ENCODE data around the gene EEF2K. TPM values are rescaled to one million over a fixed set of nuclear protein-coding genes. Genes with fewer than 3 reads are reported as not detected.

The EEF2K gene
- total RNA-seq, 1 donor from 2014 or later = 22.1 TPM

DNA sequence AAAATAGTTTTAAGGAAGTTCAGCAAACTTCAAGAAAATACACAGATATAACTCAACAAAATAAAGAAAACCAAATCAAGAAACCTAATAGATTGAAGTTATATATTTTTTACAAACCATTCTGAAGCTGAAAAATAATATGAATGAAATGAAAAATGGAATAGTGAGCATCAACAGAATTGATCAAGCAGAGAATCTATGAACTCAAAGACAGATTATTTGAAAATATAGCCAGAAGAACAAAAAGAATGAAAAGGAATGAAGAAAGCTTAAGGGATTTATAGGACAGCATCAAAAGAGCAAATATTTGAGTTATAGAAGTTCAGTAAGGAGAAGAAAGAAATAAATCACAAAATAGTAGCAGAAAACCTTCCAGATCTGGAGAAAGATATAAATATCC is 130.5 kb downstream of the EEF2K start:
- H3K4me3 Mint-ChIP-seq = no peak overlapping the region
- no peak for TF ChIP-seq CTCF (IDR thresholded peaks at IDR 0.05; ENCODE audit: unreplicated experiment)
- H3K36me3 Mint-ChIP-seq = peaks cover 82% of the 10 kb centered on the region
- peaks cover 45% of the 10 kb centered on the region for H3K9me3 Mint-ChIP-seq
- no peak for DNase-seq (ENCODE audit: low spot score in 2 of 2, unreplicated experiment in 2 of 2)
- no peaks in the 10 kb centered on the region for H3K27me3 Mint-ChIP-seq (ENCODE audit: low read depth)
- no peak overlapping the region for H3K27ac Mint-ChIP-seq
- H3K4me1 Mint-ChIP-seq = no peaks in the 10 kb centered on the region

- TF ChIP-seq CTCF (IDR thresholded peaks at IDR 0.05; ENCODE audit: unreplicated experiment) = no peak
Observed at GRCh38 chr16:22337045-22337444, 131.0 kb downstream of the EEF2K start.

GRCh38 chr16:22337849-22338635 is 132.0 kb downstream of the EEF2K start:
- H3K4me1 Mint-ChIP-seq = no peaks in the 10 kb centered on the region
- no peak overlapping the region for H3K27ac Mint-ChIP-seq
- H3K4me3 Mint-ChIP-seq = no peak overlapping the region
- peaks cover 84% of the 10 kb centered on the region for H3K36me3 Mint-ChIP-seq
- TF ChIP-seq CTCF (IDR thresholded peaks at IDR 0.05; ENCODE audit: unreplicated experiment) = no peak
- DNase-seq (ENCODE audit: low spot score in 2 of 2, unreplicated experiment in 2 of 2) = no peak
- peaks cover 58% of the 10 kb centered on the region for H3K9me3 Mint-ChIP-seq
- H3K27me3 Mint-ChIP-seq (ENCODE audit: low read depth) = no peaks in the 10 kb centered on the region

More at GRCh38 chr16:22337045-22337444, 131.0 kb downstream of the EEF2K start:
- H3K4me1 Mint-ChIP-seq = no peaks in the 10 kb centered on the region
- H3K9me3 Mint-ChIP-seq = peaks cover 49% of the 10 kb centered on the region
- H3K27ac Mint-ChIP-seq = no peak overlapping the region
- no peaks in the 10 kb centered on the region for H3K27me3 Mint-ChIP-seq (ENCODE audit: low read depth)
- H3K4me3 Mint-ChIP-seq = no peak overlapping the region
- H3K36me3 Mint-ChIP-seq = peaks cover 82% of the 10 kb centered on the region
- no peak for DNase-seq (ENCODE audit: low spot score in 2 of 2, unreplicated experiment in 2 of 2)

Other genes with a start within 250 kb of the EEF2K start
- gene PDZD9, start 205.2 kb upstream of the EEF2K start, total RNA-seq = not detected in 3 replicates
- gene MOSMO, start 198.2 kb upstream of the EEF2K start, total RNA-seq = 14.8 to 17.5 TPM (median 17.0 TPM) in 3 replicates
- gene VWA3A, start 113.7 kb upstream of the EEF2K start, total RNA-seq = 0.18 to 0.54 TPM (median 0.35 TPM) in 3 replicates
- gene SDR42E2, start 43.8 kb upstream of the EEF2K start, total RNA-seq = 0.09 TPM in 2 of 3 replicates, not detected in the other
- 68.9 to 71.4 TPM (median 69.7 TPM) in 3 replicates for gene POLR3E, start 91.1 kb downstream of the EEF2K start, total RNA-seq
- 26.3 to 33.0 TPM (median 27.3 TPM) in 3 replicates for gene CDR2, start 168.3 kb downstream of the EEF2K start, total RNA-seq